Measurements from ENCODE around the gene DOCK11. TPM values are rescaled to one million over a fixed set of nuclear protein-coding genes. Genes with fewer than 3 reads are reported as not detected.

Gene DOCK11
- total RNA-seq, 1 donor from 2014 or later, result 4.3 TPM

DNA sequence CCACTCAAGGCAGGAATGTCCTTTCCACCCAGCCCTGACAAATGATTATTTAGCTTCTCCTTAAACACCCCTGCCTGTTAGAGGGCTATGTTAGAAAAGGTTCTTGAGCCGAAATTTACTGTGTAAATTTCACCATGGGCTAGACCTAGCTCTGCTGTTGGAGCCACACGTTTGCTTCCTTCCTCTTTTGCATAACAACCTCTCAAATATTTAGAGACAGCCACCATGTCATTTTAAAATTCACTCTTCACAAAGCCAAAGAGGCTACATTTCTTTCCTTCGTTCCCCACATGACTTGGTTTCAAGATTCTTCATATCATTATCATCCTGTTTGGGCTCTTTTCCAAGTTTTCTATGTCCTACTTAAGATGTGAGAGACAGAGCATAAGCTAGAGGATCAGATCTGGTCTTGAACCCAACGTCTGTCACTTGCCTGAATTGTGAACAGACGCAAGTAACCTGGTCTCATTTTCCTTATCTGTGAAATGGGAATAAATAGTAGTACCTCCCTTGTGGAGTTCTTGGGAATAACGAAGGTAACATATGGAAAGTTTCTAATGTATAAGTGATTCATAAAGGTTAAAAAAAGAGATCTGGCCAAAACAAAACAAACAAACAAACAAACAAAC is 6.7 kb downstream of the DOCK11 start:
- DNase-seq (ENCODE audit: low read depth), result no peak
- TF ChIP-seq, protein P1, sequence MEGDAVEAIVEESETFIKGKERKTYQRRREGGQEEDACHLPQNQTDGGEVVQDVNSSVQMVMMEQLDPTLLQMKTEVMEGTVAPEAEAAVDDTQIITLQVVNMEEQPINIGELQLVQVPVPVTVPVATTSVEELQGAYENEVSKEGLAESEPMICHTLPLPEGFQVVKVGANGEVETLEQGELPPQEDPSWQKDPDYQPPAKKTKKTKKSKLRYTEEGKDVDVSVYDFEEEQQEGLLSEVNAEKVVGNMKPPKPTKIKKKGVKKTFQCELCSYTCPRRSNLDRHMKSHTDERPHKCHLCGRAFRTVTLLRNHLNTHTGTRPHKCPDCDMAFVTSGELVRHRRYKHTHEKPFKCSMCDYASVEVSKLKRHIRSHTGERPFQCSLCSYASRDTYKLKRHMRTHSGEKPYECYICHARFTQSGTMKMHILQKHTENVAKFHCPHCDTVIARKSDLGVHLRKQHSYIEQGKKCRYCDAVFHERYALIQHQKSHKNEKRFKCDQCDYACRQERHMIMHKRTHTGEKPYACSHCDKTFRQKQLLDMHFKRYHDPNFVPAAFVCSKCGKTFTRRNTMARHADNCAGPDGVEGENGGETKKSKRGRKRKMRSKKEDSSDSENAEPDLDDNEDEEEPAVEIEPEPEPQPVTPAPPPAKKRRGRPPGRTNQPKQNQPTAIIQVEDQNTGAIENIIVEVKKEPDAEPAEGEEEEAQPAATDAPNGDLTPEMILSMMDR (conservative IDR thresholded peaks at IDR 0.05; ENCODE audit: low read depth, low read length), result no peak
- H3K4me3 ChIP-seq (ENCODE audit: low read depth, low read length), result no peak overlapping the region

DNA sequence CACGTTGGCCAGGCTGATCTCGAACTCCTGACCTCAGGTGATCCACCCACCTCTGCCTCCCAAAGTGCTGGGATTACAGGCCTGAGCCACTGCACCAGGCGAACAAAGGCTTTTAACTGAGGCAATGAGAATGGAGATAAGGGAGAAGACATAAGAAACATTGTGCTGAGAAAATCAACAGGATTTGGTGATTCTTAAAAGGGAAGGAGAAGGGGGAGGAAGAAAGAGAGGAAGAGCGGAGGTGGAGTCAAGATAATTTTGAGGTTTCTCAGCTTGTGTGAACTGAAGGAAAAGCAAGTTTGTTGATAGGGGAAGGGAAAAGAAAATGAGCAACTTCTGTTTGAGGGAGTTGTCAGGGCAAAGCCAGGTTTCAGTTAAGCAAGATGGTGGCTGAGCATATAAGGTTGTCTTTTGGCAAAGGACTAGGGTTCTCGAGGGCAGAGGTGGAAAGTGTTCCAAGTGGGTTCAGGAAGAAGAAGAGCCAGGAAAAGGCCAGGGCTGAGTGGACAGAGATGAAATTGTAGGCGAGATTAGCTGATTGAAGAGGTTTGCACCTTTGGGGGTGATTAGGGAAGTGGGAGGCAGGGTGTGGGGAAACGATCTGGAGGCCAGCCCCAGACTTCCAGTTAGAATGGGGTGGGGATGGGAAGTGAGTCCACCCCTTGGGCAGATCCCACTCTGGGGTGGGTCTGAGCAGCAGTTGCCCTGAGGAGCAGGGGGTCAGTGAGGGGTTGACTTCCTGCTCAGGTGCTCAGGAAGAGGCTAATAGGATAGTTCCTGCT is 7.8 kb downstream of the DOCK11 start:
- TF ChIP-seq, protein P1 (conservative IDR thresholded peaks at IDR 0.05; ENCODE audit: low read depth, low read length), result no peak
- H3K4me3 ChIP-seq (ENCODE audit: low read depth, low read length), result no peak overlapping the region
- DNase-seq (ENCODE audit: low read depth), result no peak

DNA sequence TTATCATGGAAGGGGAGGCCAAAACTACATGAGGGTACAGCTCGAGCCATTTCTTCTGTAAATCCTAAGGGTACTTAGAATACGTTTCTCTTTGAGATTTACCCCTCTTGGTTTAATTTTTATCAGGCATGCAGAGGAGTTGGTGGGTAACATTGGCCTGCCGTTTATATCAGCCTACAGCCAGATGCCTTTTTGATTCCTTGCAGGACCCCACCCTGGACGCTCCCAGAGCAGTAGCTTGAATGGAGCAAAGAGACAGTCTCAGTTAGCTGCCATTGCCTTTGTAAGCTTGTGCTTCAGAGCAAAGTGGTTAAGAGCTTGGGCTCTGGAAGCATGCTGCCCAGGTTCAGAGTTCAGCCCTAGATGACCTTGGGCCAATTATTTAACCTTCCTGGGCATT is 9.0 kb downstream of the DOCK11 start:
- no peak overlapping the region for H3K4me3 ChIP-seq (ENCODE audit: low read depth, low read length)
- TF ChIP-seq, protein P1 (conservative IDR thresholded peaks at IDR 0.05; ENCODE audit: low read depth, low read length), result no peak
- no peak for DNase-seq (ENCODE audit: low read depth)

- TF ChIP-seq, protein P1 (conservative IDR thresholded peaks at IDR 0.05; ENCODE audit: low read depth, low read length), result no peak
- no peak overlapping the region for H3K4me3 ChIP-seq (ENCODE audit: low read depth, low read length)
- peak; percentile 49 for DNase-seq (ENCODE audit: low read depth)
Observed at GRCh38 chrX:118506805-118507480, 11.3 kb downstream of the DOCK11 start.

GRCh38 chrX:118507766-118508165 is 12.2 kb downstream of the DOCK11 start:
- TF ChIP-seq, protein P1 (conservative IDR thresholded peaks at IDR 0.05; ENCODE audit: low read depth, low read length), result no peak
- DNase-seq (ENCODE audit: low read depth), result peak; percentile 52
- no peak overlapping the region for H3K4me3 ChIP-seq (ENCODE audit: low read depth, low read length)

DNA sequence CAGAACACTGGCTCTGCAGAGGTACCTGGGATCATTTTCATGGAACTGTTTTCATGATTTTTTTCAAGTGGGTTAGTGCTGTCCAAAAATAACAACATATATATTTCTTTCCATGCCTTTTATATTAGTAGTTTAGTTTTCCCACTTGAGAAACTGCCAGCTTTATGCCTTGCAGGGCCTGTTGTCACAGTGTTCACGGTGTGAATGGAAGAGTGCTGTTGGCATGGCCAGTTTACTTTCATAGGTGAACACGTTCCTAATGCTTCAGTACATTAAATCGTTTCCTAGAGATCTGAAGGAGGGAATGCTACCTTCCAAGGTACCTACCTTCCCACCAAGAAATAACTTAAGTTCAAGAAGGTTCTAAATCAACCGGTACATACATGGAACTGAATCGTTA is 12.6 kb downstream of the DOCK11 start:
- H3K4me3 ChIP-seq (ENCODE audit: low read depth, low read length), result no peak overlapping the region
- TF ChIP-seq, protein P1 (conservative IDR thresholded peaks at IDR 0.05; ENCODE audit: low read depth, low read length), result no peak
- DNase-seq (ENCODE audit: low read depth), result no peak
